H1 (cell line): ENCODE results near the gene SPOCD1. TPM values are rescaled to one million over a fixed set of nuclear protein-coding genes. Genes with fewer than 3 reads are reported as not detected.

Experiments
- CTCF ChIA-PET: fragments of 300-600 bp; sonication (Branson Sonifier 250); formaldehyde crosslinking; loops from one replicate; lab custom pipeline; 2021; ENCODE audit not compliant: partially characterized antibody; lab: Charles Lee
- POLR2A ChIA-PET: fragments of 300-600 bp; sonication (Branson Sonifier 250); formaldehyde crosslinking; loops from one replicate; lab custom pipeline; 2021; ENCODE audit warnings: inconsistent platforms; ENCODE audit not compliant: partially characterized antibody; lab: Charles Lee
- DNase-seq, 2 experiments: peaks; one replicate each; pipeline versions ENCODE4 v3.0.0 to v3.0.0-alpha.2; 2010 to 2022; ENCODE audit warnings: low spot score in 2 of 2, low read depth in 1 of 2, mixed read lengths in 1 of 2
- FAIRE-seq: peaks from 2 replicates; lab custom pipeline; 2011; peaks lifted over from hg19 to GRCh38; lab: Jason Lieb, UNC
- H2AFZ ChIP-seq: 2 replicates; pipeline ENCODE4 v1.8.1; 2012; ENCODE audit warnings: low read length, inconsistent platforms
- H2AK5ac ChIP-seq: 2 replicates; pipeline ENCODE4 v1.6.1; 2013; ENCODE audit warnings: low read depth, low read length
- H2BK120ac ChIP-seq: replicated peaks from 2 replicates; pipeline ENCODE3; 2013; ENCODE audit warnings: low read depth, low read length, inconsistent platforms
- H2BK12ac ChIP-seq: 2 replicates; pipeline ENCODE4 v1.6.1; 2013; ENCODE audit warnings: low read depth, low read length
- H2BK15ac ChIP-seq: 2 replicates; pipeline ENCODE4 v1.6.1; 2013; ENCODE audit warnings: low read length
- H2BK20ac ChIP-seq: 2 replicates; pipeline ENCODE4 v1.6.1; 2013; ENCODE audit warnings: low read length
- H2BK5ac ChIP-seq: 2 replicates; pipeline ENCODE4 v1.6.1; 2013; ENCODE audit warnings: low read depth, low read length
- H3K14ac ChIP-seq: 2 replicates; pipeline ENCODE4 v1.6.1; 2013; ENCODE audit warnings: inconsistent platforms; ENCODE audit not compliant: insufficient read length
- H3K18ac ChIP-seq: 2 replicates; pipeline ENCODE4 v1.6.1; 2013; ENCODE audit warnings: low read length; ENCODE audit errors: extremely low read depth
- H3K23ac ChIP-seq: 2 replicates; pipeline ENCODE4 v1.6.1; 2013; ENCODE audit warnings: inconsistent platforms; ENCODE audit not compliant: insufficient read length
- H3K23me2 ChIP-seq: 2 replicates; pipeline ENCODE4 v1.6.1; 2013; ENCODE audit warnings: low read depth, low read length
- H3K27ac ChIP-seq: 2 replicates; pipeline ENCODE4 v1.6.1; 2011; ENCODE audit warnings: low read depth, low read length, inconsistent platforms
- H3K27me3 ChIP-seq, 4 experiments: replicated peaks in 1 of 4; 1 replicate in 1 of 4; 2 replicates in 3 of 4; pipeline versions ENCODE4 v1.6.1 to v1.8.1; 2011 to 2013; ENCODE audit warnings: low read length in 3 of 4, mild to moderate bottlenecking in 3 of 4, inconsistent platforms in 2 of 4, mixed read lengths in 2 of 4, moderate library complexity in 1 of 4; ENCODE audit not compliant: control insufficient read depth in 3 of 4, insufficient read depth in 3 of 4; ENCODE audit errors: extremely low read depth in 1 of 4
- H3K36me3 ChIP-seq, 4 experiments: 2 replicates each; pipeline versions ENCODE4 v1.6.1 to v1.8.1; 2011 to 2013; ENCODE audit warnings: mild to moderate bottlenecking in 4 of 4, low read length in 3 of 4, moderate library complexity in 2 of 4, control low read depth in 1 of 4, inconsistent platforms in 1 of 4; ENCODE audit not compliant: insufficient read depth in 4 of 4, control insufficient read depth in 2 of 4
- H3K4ac ChIP-seq: replicated peaks from 2 replicates; pipeline ENCODE3; 2013; ENCODE audit warnings: low read length, low read depth, mixed read lengths, inconsistent platforms; ENCODE audit not compliant: insufficient read length
- H3K4me1 ChIP-seq, 4 experiments: replicated peaks in 1 of 4; 1 replicate in 1 of 4; 2 replicates in 3 of 4; pipeline versions ENCODE4 v1.6.1 to v1.8.1; 2011 to 2013; ENCODE audit warnings: low read length in 3 of 4, inconsistent platforms in 2 of 4, mixed read lengths in 1 of 4; ENCODE audit not compliant: insufficient read depth in 4 of 4, control insufficient read depth in 3 of 4
- H3K4me2 ChIP-seq, 2 experiments: 2 replicates each; pipeline versions ENCODE4 v1.6.1 to v1.8.1; 2011 to 2013; ENCODE audit warnings: low read depth in 2 of 2, low read length in 2 of 2, control low read depth in 1 of 2, inconsistent platforms in 1 of 2, mild to moderate bottlenecking in 1 of 2; ENCODE audit not compliant: insufficient read depth in 1 of 2
- H3K4me3 ChIP-seq, 4 experiments: fragments of 200-600, 300-600 bp in 1 of 4; sonication (generic), shearing (Covaris generic), sonication (Bioruptor Twin) in 1 of 4; 2 replicates each; pipeline versions ENCODE4 v1.5.1 to v1.8.1; 2011 to 2016; ENCODE audit warnings: low read length in 4 of 4, low read depth in 3 of 4, control low read depth in 2 of 4, inconsistent platforms in 2 of 4, mild to moderate bottlenecking in 2 of 4, mixed read lengths in 1 of 4, moderate library complexity in 1 of 4; ENCODE audit not compliant: insufficient read depth in 2 of 4; ENCODE audit errors: extremely low read depth in 1 of 4
- H3K56ac ChIP-seq: replicated peaks from 2 replicates; pipeline ENCODE3; 2013; ENCODE audit warnings: low read depth, mild to moderate bottlenecking, mixed read lengths, low read length, inconsistent platforms; ENCODE audit not compliant: insufficient read length
- H3K79me1 ChIP-seq: 2 replicates; pipeline ENCODE4 v1.6.1; 2013; ENCODE audit warnings: low read depth, low read length, control low read depth
- H3K79me2 ChIP-seq, 2 experiments: 2 replicates each; pipeline versions ENCODE4 v1.6.1 to v1.8.1; 2012 to 2013; ENCODE audit warnings: low read length in 2 of 2, mild to moderate bottlenecking in 2 of 2, inconsistent platforms in 1 of 2; ENCODE audit not compliant: insufficient read depth in 2 of 2, control insufficient read depth in 1 of 2
- H3K9ac ChIP-seq, 4 experiments: replicated peaks in 1 of 4; 1 replicate in 1 of 4; 2 replicates in 3 of 4; pipeline versions ENCODE4 v1.6.1 to v1.8.1; 2011 to 2013; ENCODE audit warnings: low read depth in 3 of 4, low read length in 3 of 4, control low read depth in 2 of 4, mild to moderate bottlenecking in 2 of 4, moderate library complexity in 2 of 4, inconsistent platforms in 1 of 4; ENCODE audit errors: extremely low read depth in 1 of 4
- H3K9me3 ChIP-seq, 2 experiments: 2 replicates each; pipeline versions ENCODE4 v1.6.1 to v1.8.1; 2012 to 2013; ENCODE audit warnings: mild to moderate bottlenecking in 2 of 2, moderate library complexity in 2 of 2, control low read depth in 1 of 2, inconsistent platforms in 1 of 2, low read depth in 1 of 2, low read length in 1 of 2, mixed read lengths in 1 of 2; ENCODE audit not compliant: insufficient read depth in 2 of 2
- H4K20me1 ChIP-seq, 2 experiments: replicated peaks in 1 of 2; 2 replicates each; pipeline versions ENCODE3 to v1.8.1; 2011 to 2013; ENCODE audit warnings: inconsistent platforms in 2 of 2, low read length in 2 of 2, mild to moderate bottlenecking in 1 of 2; ENCODE audit not compliant: insufficient read depth in 2 of 2, control insufficient read depth in 1 of 2
- H4K5ac ChIP-seq: 2 replicates; pipeline ENCODE4 v1.6.1; 2013; ENCODE audit warnings: low read length, low read depth, mixed read lengths, inconsistent platforms; ENCODE audit not compliant: insufficient read length
- H4K8ac ChIP-seq: 2 replicates; pipeline ENCODE4 v1.8.0; 2013; ENCODE audit warnings: mild to moderate bottlenecking, moderate library complexity, low read length, inconsistent platforms; ENCODE audit not compliant: insufficient read depth; ENCODE audit errors: extremely low read depth
- H4K91ac ChIP-seq: replicated peaks from 2 replicates; pipeline ENCODE3; 2013; ENCODE audit warnings: low read length, mixed read lengths, inconsistent platforms; ENCODE audit not compliant: insufficient read length
- CREB1 ChIP-seq: IDR thresholded peaks from 2 replicates; pipeline ENCODE4 v1.6.1; 2012; ENCODE audit warnings: inconsistent platforms
- WGBS, 2 experiments: shearing (Covaris generic) in 1 of 2; methylation state at CpG; one replicate each; pipeline versions ENCODE4 v1.1.6 to v1.1.7; 2013 to 2015; ENCODE audit warnings: low lambda C conversion rate in 2 of 2, mixed read lengths in 2 of 2, inconsistent platforms in 1 of 2, low coverage in 1 of 2, missing lambda C conversion rate in 1 of 2; ENCODE audit not compliant: insufficient replicate concordance in 2 of 2, insufficient coverage in 1 of 2, insufficient read length in 1 of 2; ENCODE audit errors: extremely low coverage in 1 of 2, missing lambda C conversion rate in 1 of 2; 5-methylcytosine and 5-hydroxymethylcytosine counted together
- polyA plus RNA-seq, 7 experiments: library from polyadenylated mRNA; depleted of rRNA in 3 of 7; stranded (reverse) in 5 of 7; unstranded in 2 of 7; fragments of >200 nt in 5 of 7; fragments of 200-250 nt in 2 of 7; gene quantifications; 1 replicate in 5 of 7; 2 replicates in 1 of 7; 4 replicates in 1 of 7; pipeline versions ENCODE4 v1.2.1 to v1.2.3, GENCODE V29; 2011 to 2013; ENCODE audit warnings: missing spikeins in 2 of 7, mixed read lengths in 2 of 7
- total RNA-seq: library from RNA; stranded (reverse); fragmentation: NEBNext Ultra II Directional; extraction: Animal tissue kit (Norgen Biotek cat#: 25700); gene quantifications from 2 replicates; pipeline ENCODE4 v1.2.1, GENCODE V29; 2021

SPOCD1 gene
- total and polyA plus RNA-seq, 2 of the 8 experiments (the other 6 are each of a cell fraction or from before 2014, with no cell fraction given): 1.8 to 2.9 TPM

GRCh38 chr1:31776032-31776431, 39.8 kb downstream of the SPOCD1 start:
- peaks cover 0 to 2% of the 10 kb centered on the region in 2 experiments for H4K20me1 ChIP-seq
- no peak overlapping the region; the same call in 1 of the 2 replicates for H4K8ac ChIP-seq
- no peak overlapping the region for H3K56ac ChIP-seq
- H2BK12ac ChIP-seq: no peak overlapping the region
- H3K18ac ChIP-seq: no peak overlapping the region
- no peaks in the 10 kb centered on the region for H3K9me3 ChIP-seq
- H3K23ac ChIP-seq: no peak overlapping the region
- no peak overlapping the region for H3K4me3 ChIP-seq
- H2BK20ac ChIP-seq: no peak overlapping the region
- no peaks in the 10 kb centered on the region for H3K79me2 ChIP-seq
- H3K4me1 ChIP-seq: peaks cover 0 to 14% (median 8%) of the 10 kb centered on the region in 4 experiments; a peak in 6 of 7 replicates
- no peak overlapping the region for H2BK15ac ChIP-seq
- H2AK5ac ChIP-seq: no peak overlapping the region
- no peak overlapping the region for H3K9ac ChIP-seq
- H2BK5ac ChIP-seq: no peak overlapping the region
- no peak overlapping the region for H3K4ac ChIP-seq
- H4K5ac ChIP-seq: no peak overlapping the region
- H3K27me3 ChIP-seq: peaks cover 26 to 42% (median 38%) of the 10 kb centered on the region in 4 experiments
- ChIA-PET POLR2A (interaction anchor here (1.2 to 1.8 kb wide), 2 partner anchors 9 to 14 kb away, joined by 3 to 6 read pairs; no protein-coding TSS in a partner anchor), CTCF (interaction anchor here (0.9 to 5.3 kb wide), 8 partner anchors 11 to 188 kb away, joined by 3 to 43 read pairs (median 6); partner anchors contain the start of gene ADGRB2)
- H2AFZ ChIP-seq: no peak overlapping the region
- DNase-seq (no peak), FAIRE-seq (no peak)
- WGBS, 2 experiments: 96% methylated on average over 5 of the region's 5 CpGs; no CpG with 5 or more reads in 1 of the 2 experiments
- no peak for TF ChIP-seq CREB1
- no peak overlapping the region for H3K27ac ChIP-seq
- H4K91ac ChIP-seq: no peak overlapping the region
- H3K4me2 ChIP-seq: no peak overlapping the region
- peaks cover 7% of the 10 kb centered on the region for H3K23me2 ChIP-seq
- peaks cover 3% of the 10 kb centered on the region; the same call in 1 of the 2 replicates for H3K79me1 ChIP-seq
- H3K14ac ChIP-seq: no peak overlapping the region
- no peak overlapping the region for H2BK120ac ChIP-seq
- H3K36me3 ChIP-seq: no peaks in the 10 kb centered on the region
